ENCODE measurements around the gene ABHD1.

ABHD1 gene

DNA sequence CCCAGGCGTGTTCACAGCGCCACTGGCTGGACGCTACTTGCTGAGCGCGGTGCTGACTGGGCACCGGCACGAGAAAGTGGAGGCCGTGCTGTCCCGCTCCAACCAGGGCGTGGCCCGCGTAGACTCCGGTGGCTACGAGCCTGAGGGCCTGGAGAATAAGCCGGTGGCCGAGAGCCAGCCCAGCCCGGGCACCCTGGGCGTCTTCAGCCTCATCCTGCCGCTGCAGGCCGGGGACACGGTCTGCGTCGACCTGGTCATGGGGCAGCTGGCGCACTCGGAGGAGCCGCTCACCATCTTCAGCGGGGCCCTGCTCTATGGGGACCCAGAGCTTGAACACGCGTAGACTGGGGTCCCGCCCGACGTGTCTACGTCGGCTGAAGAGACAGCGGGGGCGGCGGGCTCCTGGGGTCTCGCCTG lies 37.9 kb upstream of the ABHD1 start:
- H3K27ac ChIP-seq, result peak overlapping the region; percentile 79
- TF ChIP-seq CTCF (IDR thresholded peaks at IDR 0.05), result no peak; the same call in 1 of the 2 replicates
- no peak for TF ChIP-seq ZFX (IDR thresholded peaks at IDR 0.05; ENCODE audit: borderline replicate concordance)

GRCh38 chr2:27086090-27086723 lies 37.4 kb upstream of the ABHD1 start:
- TF ChIP-seq ZFX (IDR thresholded peaks at IDR 0.05; ENCODE audit: borderline replicate concordance) (no peak), CTCF (IDR thresholded peaks at IDR 0.05) (peak; percentile 93)
- H3K27ac ChIP-seq, result peak overlapping the region; percentile 79

DNA sequence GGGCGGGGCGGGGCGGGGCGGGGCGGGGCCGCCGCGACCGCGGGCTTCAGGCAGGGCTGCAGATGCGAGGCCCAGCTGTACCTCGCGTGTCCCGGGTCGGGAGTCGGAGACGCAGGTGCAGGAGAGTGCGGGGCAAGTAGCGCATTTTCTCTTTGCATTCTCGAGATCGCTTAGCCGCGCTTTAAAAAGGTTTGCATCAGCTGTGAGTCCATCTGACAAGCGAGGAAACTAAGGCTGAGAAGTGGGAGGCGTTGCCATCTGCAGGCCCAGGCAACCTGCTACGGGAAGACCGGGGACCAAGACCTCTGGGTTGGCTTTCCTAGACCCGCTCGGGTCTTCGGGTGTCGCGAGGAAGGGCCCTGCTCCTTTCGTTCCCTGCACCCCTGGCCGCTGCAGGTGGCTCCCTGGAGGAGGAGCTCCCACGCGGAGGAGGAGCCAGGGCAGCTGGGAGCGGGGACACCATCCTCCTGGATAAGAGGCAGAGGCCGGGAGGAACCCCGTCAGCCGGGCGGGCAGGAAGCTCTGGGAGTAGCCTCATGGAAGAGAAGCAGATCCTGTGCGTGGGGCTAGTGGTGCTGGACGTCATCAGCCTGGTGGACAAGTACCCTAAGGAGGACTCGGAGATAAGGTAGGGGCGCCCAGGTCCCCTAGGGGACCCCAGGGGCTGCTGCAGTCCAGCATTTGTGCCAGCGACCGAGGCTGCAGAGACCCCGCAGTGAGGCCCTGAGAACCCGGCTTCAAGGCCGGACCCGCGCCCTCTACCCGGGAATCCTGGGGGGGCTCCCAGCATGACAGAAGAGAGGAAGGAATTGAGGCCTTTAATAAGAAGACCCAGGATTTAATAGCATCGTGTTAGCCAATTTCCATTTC lies 36.7 kb upstream of the ABHD1 start, which contains the start of gene KHK:
KHK (plus strand) TSS at position 49 of the 870 bp plus-strand sequence; CDS start at position 537, 488 bp downstream.
- no peak for TF ChIP-seq ZFX (IDR thresholded peaks at IDR 0.05; ENCODE audit: borderline replicate concordance)
- TF ChIP-seq CTCF (IDR thresholded peaks at IDR 0.05), result peak; percentile 57
- peak within 1 kb of the TSS; percentile 79 for H3K27ac ChIP-seq

DNA sequence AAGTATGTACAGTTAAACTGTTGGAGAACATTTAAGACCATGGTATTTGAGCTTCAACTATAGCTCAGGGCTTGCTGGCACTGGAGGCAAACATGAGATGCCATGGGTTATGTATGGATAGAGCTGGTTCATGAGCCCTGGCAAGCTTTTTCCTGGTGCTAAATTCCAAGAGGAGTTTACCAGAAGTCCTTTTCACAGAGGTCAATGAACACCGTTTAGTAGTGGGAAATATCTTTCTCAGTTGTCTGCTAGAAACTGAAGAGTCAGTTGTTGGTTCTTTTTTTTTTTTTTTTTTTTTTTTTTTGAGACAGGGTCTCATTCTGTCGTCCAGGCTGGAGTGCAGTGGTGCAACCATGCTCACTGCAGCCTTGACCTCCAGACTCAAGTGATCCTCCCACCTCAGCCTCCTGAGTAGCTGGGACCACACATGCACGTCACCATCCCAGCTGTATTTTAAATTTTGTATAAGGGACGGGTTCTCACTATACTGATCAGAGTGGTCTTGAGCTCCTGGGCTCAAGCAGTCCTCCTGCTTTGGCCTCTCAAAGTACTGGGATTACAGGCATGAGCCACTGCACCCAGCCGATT lies 35.7 kb upstream of the ABHD1 start:
- TF ChIP-seq CTCF (IDR thresholded peaks at IDR 0.05) (no peak), ZFX (IDR thresholded peaks at IDR 0.05; ENCODE audit: borderline replicate concordance) (no peak)
- no peak overlapping the region for H3K27ac ChIP-seq

- no peak for TF ChIP-seq ZFX (IDR thresholded peaks at IDR 0.05; ENCODE audit: borderline replicate concordance)
- TF ChIP-seq CTCF (IDR thresholded peaks at IDR 0.05), result no peak
- H3K27ac ChIP-seq, result no peak overlapping the region
Observed at GRCh38 chr2:27088634-27089033, 35.0 kb upstream of the ABHD1 start.

DNA sequence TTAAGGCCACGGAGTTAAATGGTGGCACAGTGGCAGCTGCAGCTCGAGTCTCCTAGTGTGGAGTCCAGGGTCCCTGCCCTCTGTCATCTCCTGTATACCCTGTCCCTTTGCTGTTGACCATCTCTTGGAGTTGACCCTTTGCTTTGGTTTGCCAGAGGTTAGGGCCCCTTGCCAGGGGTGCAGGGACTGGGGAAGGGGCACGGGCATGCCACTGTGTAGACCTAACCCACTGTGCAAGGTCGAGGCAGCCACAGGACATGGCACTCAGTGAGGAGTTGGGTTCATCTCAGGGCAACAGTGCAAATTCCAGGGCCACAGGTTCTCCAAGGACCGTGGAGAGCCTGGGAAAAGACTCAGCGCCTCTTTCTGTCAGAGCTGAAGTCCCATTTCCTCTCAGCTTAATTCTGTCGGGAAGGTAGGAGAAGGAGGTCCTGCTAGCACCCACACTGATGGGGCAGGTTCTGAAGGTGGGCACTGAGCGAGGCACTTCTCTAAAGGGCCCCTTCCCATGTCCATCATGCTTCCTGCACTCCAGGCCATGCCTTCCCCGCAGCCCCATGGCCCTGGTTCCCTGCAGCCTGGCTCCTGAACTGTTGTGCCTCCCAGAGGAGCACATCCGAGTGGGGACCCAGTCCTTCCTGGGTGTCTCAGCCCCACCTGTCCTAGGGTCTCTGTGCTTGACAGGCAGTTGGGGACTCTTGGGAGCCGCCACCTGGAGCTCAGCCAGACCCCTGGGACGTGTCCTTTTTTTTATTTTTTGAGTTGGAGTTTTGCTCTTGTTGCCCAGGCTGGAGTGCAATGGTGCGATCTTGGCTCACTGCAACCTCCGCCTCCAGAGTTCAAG lies 34.3 kb upstream of the ABHD1 start:
- no peak overlapping the region for H3K27ac ChIP-seq
- TF ChIP-seq CTCF (IDR thresholded peaks at IDR 0.05) (no peak), ZFX (IDR thresholded peaks at IDR 0.05; ENCODE audit: borderline replicate concordance) (no peak)

Data from 22Rv1 (cell line).